Body of pancreas (tissue), 4 donors: ENCODE results near the gene MYO16. TPM values are rescaled to one million over a fixed set of nuclear protein-coding genes. Genes with fewer than 3 reads are reported as not detected.

Experiments used
- ATAC-seq: fragments of 150-250 bp; one replicate; pipeline ENCODE4 v1.9.1; 2016
- DNase-seq, 4 donors: peaks; one replicate each; pipeline ENCODE4 v3.0.0-alpha.2; 2019
- H3K27ac ChIP-seq, 4 donors: fragments of 200-600 bp; sonication (generic); 1 replicate in 3 of 4; 2 replicates in 1 of 4; pipeline versions ENCODE4 v1.5.1 to v1.6.1; 2016 to 2019; ENCODE audit warnings: mild to moderate bottlenecking in 1 of 4, mixed read lengths in 1 of 4, moderate library complexity in 1 of 4
- H3K27me3 ChIP-seq, 2 donors: fragments of 200-600 bp; sonication (generic); one replicate each; pipeline ENCODE4 v1.6.0; 2016; ENCODE audit warnings: mild to moderate bottlenecking in 1 of 2
- H3K36me3 ChIP-seq, 2 donors: fragments of 200-600 bp; sonication (generic); replicated peaks in 1 of 2; 2 replicates each; pipeline ENCODE4 v1.5.1; 2016; ENCODE audit warnings: low read depth in 2 of 2; ENCODE audit not compliant: insufficient read depth in 1 of 2
- H3K4me1 ChIP-seq: fragments of 200-600 bp; sonication (generic); one replicate; pipeline ENCODE4 v1.6.0; 2016
- H3K4me3 ChIP-seq, 2 donors: fragments of 200-600 bp; sonication (generic); 1 replicate in 1 of 2; 2 replicates in 1 of 2; pipeline ENCODE4 v1.5.1; 2016 to 2019
- H3K9me3 ChIP-seq, 3 donors: fragments of 200-600 bp; sonication (generic); 1 replicate in 2 of 3; 2 replicates in 1 of 3; pipeline ENCODE4 v1.5.1; 2016
- CTCF ChIP-seq, 7 experiments: fragments of 450-650 bp in 4 of 7; fragments of 200-600 bp in 3 of 7; sonication (generic) in 3 of 7; IDR thresholded peaks; one replicate each; pipeline ENCODE4 v1.5.1; 2016 to 2019; ENCODE audit warnings: antibody characterized with exemption in 7 of 7
- POLR2A ChIP-seq, 3 donors: fragments of 450-650 bp; IDR thresholded peaks; one replicate each; pipeline ENCODE4 v1.6.1; 2016; ENCODE audit warnings: antibody characterized with exemption in 3 of 3, mild to moderate bottlenecking in 2 of 3
- WGBS, 2 donors: methylation state at CpG; one replicate each; pipeline ENCODE4 v1.1.5; 2017; 5-methylcytosine and 5-hydroxymethylcytosine counted together
- intact Hi-C: fragments of 100-400 bp; cut with DNase I; formaldehyde crosslinking; loops from one replicate; pipeline ENCODE4 v1.15.1; 2023
- total RNA-seq, 2 donors: library from RNA; depleted of rRNA; stranded (reverse); fragments of >200 nt; gene quantifications; one replicate each; pipeline ENCODE4 v1.1.0, GENCODE V29; 2016

The MYO16 gene
- total RNA-seq, 2 donors from 2014 or later = under 0.01 to 0.78 TPM

GRCh38 chr13:108680011-108680410 lies 50.6 kb downstream of the MYO16 start:
- no peak overlapping the region for H3K27ac ChIP-seq
- TF ChIP-seq CTCF (IDR thresholded peaks at IDR 0.05) = no peak
- TF ChIP-seq POLR2A (IDR thresholded peaks at IDR 0.05) = no peak
- ATAC-seq (no peak), DNase-seq (no peak)
- H3K4me3 ChIP-seq = no peak overlapping the region
- no peaks in the 10 kb centered on the region for H3K27me3 ChIP-seq
- no peaks in the 10 kb centered on the region for H3K36me3 ChIP-seq
- WGBS, 2 donors = 0 to 94% methylated on average over 1 of the region's 1 CpG
- intact Hi-C loops = no loop called here
- H3K4me1 ChIP-seq = no peaks in the 10 kb centered on the region
- no peaks in the 10 kb centered on the region for H3K9me3 ChIP-seq

- Histone ChIP-seq H3K27me3 (no peaks in the 10 kb centered on the region), H3K4me1 (no peaks in the 10 kb centered on the region), H3K27ac (no peak overlapping the region), H3K4me3 (no peak overlapping the region), H3K36me3 (no peaks in the 10 kb centered on the region), H3K9me3 (no peaks in the 10 kb centered on the region)
- intact Hi-C loops = no loop called here
- DNase-seq (no peak), ATAC-seq (no peak)
- TF ChIP-seq POLR2A (IDR thresholded peaks at IDR 0.05) = no peak
- no peak for TF ChIP-seq CTCF (IDR thresholded peaks at IDR 0.05)
- 32 to 36% methylated on average over 8 of the region's 8 CpGs for WGBS, 2 donors
These were observed 52.7 kb downstream of the MYO16 start for GRCh38 chr13:108681986-108682575.

DNA sequence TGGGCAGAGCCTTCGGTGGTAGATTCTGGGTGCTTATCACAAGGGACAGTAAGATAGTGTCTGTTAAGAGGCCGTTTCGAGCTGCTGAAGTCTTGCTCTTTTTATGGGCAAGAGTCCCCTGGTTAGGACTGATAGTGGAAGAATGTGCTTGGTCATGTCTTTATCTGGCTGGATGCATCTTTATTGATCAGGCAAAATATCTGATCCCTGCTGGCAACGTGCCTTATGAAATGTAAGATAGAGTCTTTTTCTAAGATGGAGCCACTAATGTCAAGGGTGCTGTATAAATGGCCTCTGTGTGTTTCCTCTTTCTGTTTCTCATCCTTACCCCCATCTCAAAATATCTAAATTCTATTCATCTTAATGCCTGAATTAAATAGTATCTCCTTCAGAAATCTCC lies 53.3 kb downstream of the MYO16 start:
- Histone ChIP-seq H3K4me1 (no peaks in the 10 kb centered on the region), H3K9me3 (no peaks in the 10 kb centered on the region), H3K27ac (no peak overlapping the region), H3K36me3 (no peaks in the 10 kb centered on the region), H3K4me3 (no peak overlapping the region), H3K27me3 (no peaks in the 10 kb centered on the region)
- no peak for TF ChIP-seq CTCF (IDR thresholded peaks at IDR 0.05)
- TF ChIP-seq POLR2A (IDR thresholded peaks at IDR 0.05) = no peak
- DNase-seq = no peak
- intact Hi-C loops = no loop called here
- no peak for ATAC-seq
- WGBS, 2 donors = 41 to 45% methylated on average over 4 of the region's 4 CpGs

- WGBS, 2 donors = 71% methylated on average over 5 of the region's 5 CpGs
- no peak for ATAC-seq
- DNase-seq = no peak
- H3K4me3 ChIP-seq = no peak overlapping the region
- H3K27ac ChIP-seq = no peak overlapping the region
- TF ChIP-seq POLR2A (IDR thresholded peaks at IDR 0.05) (no peak), CTCF (IDR thresholded peaks at IDR 0.05) (no peak)
- H3K4me1 ChIP-seq = no peaks in the 10 kb centered on the region
- intact Hi-C loops = no loop called here
- H3K36me3 ChIP-seq = no peaks in the 10 kb centered on the region
- H3K9me3 ChIP-seq = no peaks in the 10 kb centered on the region
- no peaks in the 10 kb centered on the region for H3K27me3 ChIP-seq
These were observed 56.6 kb downstream of the MYO16 start for GRCh38 chr13:108686027-108686426.

DNA sequence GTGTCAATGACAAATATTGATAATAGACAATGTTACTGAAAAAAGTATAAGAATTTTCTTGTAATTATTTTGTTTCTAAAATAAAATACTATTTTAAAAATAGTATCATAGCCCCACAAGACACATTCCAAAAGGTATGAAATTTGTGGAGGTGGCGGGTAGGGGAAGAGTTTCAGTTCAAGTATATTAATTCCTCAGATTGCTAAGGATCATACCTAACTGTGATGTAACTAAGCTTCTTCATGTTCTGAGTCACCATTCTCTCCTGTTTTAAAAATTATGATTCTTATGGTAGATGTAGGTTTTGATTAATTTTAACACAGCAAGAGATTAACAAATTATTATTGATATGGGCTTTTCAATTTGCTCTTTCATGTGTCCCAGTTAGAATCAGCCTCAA lies 61.3 kb downstream of the MYO16 start:
- no peak for ATAC-seq
- H3K4me1 ChIP-seq = no peaks in the 10 kb centered on the region
- 55 to 71% methylated on average over 1 of the region's 1 CpG for WGBS, 2 donors
- no peak overlapping the region for H3K4me3 ChIP-seq
- TF ChIP-seq CTCF (IDR thresholded peaks at IDR 0.05) (no peak), POLR2A (IDR thresholded peaks at IDR 0.05) (no peak)
- intact Hi-C loops = no loop called here
- no peaks in the 10 kb centered on the region for H3K36me3 ChIP-seq
- H3K27ac ChIP-seq = no peak overlapping the region
- H3K27me3 ChIP-seq = no peaks in the 10 kb centered on the region
- DNase-seq = no peak
- no peaks in the 10 kb centered on the region for H3K9me3 ChIP-seq
